Measurements from ENCODE around the gene RBMXL2.

RBMXL2 gene

DNA sequence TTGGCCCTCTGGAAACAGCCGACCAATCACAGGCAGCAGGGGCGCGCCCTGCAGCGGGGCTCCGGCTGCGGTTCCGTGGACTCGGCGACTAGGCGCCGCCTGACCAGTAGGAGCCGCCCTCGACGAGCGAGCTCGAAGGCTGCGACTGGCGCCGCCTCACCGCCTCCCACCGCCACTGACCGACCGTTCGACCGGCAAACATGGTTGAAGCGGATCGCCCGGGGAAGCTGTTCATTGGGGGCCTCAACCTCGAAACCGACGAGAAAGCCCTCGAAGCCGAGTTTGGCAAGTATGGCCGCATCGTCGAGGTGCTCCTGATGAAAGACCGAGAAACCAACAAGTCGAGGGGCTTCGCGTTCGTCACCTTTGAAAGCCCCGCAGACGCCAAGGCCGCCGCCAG, at the start of gene RBMXL2:
TSS of gene RBMXL2 (plus strand) at position 78 of the 400 bp plus-strand sequence. CDS start at position 201, 123 bp downstream.
- DNase-seq = no peak

DNA sequence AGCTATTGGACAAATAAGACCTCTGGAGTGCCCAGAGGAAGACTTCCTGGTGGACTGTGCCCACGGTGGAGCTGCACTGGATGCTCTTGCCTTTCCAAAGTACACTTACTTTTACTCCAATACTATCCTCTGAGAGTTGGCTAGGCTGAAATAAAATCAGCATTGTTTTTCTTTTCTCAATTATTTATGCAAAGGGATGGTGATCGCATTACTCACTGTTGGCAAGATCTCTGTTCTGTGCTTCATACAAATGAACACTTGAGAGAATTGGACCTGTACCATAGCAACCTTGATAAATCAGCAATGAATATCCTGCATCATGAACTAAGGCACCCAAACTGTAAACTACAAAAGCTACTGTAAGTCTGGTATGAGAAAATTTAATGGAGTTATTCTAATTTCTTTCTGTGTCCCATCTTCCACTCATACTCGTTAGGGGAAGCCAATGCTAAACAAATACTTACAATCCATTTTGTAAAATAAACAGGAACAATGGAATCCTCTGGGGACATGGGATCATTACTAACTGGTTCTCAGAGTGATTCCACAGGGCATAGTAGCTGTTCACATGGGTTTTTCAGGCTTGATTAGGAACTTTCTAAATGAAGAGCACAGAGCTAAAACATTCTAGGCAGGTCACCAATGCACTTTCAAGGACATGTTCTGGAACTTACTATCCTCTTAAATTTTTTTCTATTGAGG, 42.2 kb upstream of the RBMXL2 start:
- DNase-seq = no peak

DNA sequence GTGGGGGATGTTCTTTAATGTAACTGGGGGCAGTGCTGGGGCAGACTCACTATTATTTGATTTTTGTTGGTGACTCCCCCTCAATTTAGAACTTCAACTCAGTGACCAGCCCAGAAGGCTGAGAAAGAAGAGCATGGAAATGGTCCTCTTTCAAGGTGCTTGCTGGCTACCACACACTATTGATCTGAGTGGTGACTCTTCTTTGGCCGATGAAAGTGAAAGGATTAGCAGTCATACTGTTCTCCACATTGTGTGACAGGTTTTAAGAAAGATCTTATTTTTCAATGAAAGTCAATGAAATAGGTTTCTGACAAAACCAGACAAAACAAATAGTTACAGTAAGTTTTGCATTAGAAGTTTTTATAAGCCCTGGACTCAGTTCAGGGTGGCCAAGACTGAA, 38.6 kb upstream of the RBMXL2 start:
- DNase-seq = no peak

DNA sequence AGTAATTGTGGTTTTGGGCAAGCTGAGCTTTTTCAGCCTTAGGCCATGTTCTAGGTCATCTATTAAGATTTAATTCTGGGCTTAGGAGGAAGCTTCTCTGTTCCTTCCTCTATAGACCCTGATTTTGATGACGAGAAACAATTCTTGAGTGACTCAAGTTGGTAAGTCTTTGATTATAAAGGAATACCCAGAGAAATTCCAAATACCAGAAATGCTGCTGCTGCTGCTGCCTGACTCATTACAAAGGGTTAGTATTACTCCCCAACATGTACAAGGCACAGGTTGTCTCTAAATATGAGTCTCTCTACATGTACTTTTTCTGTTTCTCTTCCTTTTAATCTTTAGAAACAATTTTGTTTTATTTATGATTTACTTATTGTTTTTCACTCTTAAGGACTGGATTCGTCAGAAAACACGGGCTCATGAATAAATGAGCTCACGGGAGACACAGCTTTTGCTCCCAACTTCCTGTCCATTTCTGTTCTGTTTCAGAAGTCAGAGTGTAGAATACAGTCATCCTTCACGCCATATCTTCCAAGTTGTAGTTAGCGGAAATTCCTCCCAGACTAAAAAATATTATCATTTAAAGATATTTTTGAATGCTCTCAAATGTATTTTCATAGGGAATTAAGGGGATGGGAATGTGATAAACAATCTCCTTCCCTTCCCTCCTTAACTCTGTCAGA, 31.8 kb upstream of the RBMXL2 start:
- no peak for DNase-seq

DNA sequence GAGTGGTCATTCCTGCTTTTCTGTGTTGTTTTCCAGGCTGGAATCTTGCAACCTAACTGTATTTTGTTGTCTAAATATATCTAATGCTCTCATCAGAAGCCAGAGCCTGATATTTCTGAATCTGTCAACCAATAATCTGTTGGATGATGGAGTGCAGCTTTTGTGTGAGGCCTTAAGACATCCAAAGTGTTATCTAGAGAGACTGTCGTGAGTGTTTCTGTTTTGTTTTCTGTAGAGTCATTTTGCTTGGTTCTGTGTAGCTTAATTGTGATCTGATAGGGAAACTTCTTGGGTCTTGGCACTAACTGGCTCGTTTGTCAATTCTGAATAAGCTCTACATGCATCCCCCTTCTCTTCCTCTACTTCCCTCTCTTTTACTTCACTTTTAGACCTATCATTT, 31.2 kb upstream of the RBMXL2 start:
- DNase-seq = no peak

DNA sequence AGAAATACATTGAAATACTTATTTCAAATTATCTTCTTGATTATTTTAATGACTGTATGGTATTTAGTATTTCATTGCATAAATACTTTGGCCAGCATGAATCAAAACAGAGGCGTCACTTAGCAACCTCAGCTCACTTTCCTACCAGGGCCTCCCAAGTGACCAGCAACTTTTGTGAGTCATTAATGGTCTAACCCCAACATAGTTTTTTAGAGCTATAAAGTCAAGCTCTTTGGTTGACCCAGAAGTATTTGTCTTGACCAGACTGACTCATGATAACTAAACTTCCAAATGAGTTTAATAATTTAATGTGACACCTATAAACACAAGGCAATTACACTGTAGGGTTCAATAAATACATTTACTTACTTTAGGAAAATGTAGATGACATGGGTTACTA, 27.9 kb upstream of the RBMXL2 start:
- DNase-seq = no peak

DNA sequence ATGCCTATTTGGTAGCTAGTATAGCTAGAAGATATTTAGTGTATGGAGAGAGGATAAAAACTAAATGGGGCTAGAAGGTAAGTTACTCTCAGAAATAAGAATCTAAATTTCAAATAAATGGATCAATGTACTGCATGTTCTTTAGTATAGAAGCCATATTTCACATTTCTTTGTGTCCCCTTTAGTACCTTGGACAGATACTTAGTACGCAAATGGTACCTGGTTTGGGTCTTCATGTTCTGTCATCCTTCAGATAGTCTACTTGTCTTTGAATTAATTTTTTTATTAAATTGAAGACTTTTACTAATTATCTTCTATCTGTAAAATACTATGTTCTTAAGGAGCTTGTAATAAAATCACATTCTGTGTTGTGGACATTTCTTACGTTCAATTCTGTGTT, 26.3 kb upstream of the RBMXL2 start:
- no peak for DNase-seq

DNA sequence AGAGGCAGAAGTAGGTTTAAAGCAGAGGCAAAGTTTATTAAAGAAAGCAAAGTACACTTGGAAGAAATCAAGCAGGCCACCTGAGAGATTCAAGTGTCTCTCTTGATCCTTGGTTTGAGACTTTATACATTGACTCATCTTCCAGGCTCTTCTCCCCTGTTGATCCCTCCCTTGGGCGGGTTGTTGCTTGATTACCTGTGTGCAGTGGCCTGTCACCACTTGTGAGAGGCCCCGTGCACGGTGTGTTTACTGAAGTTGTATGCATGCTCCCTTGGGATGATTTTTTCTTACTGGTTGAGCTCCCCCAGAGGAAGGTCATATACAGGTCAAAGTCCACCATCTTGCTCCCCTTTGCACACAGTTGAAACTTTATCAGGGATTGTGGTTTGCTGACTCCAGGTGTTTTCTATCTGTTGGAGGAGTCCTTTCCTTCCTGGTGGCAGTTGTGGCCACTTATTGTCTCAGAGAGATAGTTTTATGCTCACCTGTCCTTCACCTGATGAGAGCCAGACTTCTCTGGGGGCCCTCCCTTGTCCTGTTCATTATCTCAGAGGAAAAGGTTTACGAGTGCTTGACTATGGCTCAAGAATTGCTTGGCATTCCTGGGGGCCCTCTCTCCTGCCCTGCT, 16.3 kb upstream of the RBMXL2 start:
- DNase-seq = no peak

DNA sequence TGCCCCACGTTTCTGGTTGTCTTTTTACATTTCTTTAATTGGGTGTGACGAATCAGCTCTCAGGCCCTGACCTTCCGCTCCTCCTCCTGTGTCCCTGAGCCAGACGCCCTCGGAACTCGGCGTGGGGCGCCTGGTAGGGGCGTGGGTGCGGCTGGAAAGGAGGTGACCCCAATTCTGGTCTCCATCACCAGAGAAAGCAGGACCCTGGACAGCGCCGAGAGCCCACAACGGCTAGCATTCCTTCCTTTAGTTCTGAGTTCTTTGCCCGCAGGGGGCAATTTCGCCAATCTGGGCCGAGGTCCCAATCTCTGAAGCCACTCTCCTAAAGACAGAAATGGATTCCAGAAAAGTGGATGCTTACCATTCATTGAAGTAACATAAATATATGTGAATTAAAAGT, 11.7 kb upstream of the RBMXL2 start:
- no peak for DNase-seq

DNA sequence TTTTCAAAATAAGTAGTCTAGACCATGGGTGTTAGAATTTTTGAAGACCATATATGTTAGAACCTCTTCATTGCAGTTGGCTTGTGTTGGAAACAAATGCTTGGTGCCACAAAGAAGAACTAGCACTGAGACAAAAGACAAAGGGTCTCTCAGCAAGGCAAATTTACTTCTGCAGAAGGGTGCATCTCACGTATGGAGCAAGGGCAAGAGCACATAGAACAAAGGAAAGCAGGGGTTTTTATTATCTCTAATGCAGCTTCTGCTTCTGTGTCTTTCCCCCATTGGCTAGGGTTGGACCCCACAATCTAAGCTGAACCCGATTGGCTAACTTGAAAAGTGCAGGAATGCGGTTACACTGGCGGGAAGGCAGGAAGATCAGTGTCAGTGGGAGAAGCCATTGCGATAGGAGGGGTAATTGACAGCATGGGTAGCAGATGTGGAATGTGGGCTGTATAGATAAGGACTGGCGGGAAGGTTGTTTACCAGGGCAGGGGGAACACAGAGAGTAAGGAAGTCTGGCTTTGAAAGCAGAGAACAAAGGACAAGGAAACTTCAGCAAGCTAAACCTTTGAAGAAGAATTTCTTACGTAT, 9.2 kb upstream of the RBMXL2 start:
- DNase-seq = no peak

DNA sequence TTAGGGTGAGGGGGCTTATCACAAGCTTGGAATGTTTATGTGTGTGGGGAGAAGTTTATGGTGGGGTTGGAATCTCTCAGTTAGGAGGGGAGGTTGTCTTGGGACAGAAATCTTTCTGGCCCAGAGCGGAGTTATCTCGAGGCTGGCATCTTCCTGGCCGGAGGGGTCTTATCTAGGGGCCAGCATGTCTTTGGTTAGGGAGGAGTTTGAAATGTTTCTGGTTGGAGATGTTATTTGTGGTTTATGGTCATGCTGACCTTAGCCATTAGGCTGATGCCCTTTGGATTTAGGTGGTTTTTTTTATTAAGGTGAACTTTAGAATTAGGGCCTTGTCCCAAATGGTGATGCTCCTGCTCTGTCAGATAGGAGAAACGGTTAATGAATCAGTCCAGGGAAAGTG, 7.9 kb upstream of the RBMXL2 start:
- DNase-seq = no peak

DNA sequence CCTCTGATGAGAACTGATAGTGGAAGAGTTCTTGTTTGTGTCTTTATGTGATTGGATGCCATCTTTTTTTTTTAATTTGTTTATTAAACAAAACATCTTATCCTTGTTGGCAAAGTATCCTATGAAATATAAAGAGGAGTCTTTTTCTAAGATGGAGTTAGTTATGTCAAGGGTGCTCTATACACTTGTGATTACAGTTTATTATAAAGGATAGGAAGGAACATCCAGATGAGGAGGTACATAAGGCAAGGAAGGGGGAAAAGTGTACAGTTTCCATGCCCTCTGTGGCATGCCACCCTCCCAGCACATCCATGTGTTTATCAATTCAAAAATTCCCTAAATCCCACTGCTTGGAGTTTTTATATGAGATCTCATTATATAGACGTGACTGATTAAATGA, 7.4 kb upstream of the RBMXL2 start:
- DNase-seq = no peak

DNA sequence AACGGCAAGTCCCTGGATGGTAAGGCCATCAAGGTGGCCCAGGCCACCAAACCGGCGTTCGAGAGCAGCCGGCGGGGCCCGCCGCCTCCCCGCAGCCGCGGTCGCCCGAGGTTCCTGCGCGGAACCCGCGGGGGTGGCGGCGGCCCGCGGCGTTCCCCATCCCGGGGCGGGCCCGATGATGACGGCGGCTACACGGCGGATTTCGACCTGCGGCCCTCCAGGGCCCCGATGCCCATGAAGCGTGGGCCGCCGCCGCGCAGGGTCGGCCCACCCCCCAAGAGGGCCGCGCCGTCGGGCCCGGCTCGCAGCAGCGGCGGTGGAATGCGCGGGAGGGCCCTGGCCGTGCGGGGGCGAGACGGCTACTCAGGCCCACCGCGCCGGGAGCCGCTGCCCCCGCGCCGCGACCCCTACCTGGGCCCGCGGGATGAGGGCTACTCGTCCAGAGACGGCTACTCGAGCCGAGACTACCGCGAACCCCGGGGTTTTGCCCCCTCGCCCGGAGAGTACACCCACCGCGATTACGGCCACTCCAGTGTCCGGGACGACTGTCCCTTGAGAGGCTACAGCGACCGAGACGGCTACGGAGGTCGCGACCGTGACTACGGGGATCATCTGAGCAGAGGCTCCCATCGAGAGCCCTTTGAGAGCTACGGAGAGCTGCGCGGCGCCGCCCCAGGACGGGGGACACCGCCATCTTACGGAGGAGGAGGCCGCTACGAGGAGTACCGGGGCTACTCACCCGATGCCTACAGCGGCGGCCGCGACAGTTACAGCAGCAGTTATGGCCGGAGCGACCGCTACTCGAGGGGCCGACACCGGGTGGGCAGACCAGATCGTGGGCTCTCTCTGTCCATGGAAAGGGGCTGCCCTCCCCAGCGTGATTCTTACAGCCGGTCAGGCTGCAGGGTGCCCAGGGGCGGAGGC, 792 bp downstream of the RBMXL2 start:
- DNase-seq = no peak

DNA sequence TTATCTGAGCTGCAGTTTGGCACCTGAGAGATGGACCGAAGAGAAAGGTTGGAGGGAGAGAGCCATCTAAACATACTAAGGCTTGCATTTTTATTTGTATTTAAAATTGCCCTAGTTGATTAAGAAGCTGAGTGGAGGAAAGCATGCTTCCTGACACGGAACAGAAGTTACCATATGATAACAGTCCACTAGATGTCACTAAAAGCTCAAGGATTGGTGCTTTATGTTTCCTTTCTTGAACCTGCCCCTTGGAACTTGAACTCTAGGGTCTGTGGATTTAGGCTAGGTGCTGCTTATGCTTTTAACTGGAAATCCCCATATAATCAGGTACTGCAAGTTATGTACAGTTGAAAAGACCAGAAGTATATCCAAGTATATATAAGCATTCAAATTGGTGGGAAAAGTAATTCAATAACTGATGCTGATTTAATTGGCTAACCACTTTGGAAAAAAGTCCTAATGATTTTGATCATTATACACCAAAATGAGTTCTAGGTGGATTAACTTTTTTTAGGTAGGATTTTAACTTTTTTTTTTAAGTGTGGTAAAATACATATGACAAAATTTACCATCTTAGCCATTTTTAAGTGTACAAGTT, 9.5 kb downstream of the RBMXL2 start:
- DNase-seq = no peak

DNA sequence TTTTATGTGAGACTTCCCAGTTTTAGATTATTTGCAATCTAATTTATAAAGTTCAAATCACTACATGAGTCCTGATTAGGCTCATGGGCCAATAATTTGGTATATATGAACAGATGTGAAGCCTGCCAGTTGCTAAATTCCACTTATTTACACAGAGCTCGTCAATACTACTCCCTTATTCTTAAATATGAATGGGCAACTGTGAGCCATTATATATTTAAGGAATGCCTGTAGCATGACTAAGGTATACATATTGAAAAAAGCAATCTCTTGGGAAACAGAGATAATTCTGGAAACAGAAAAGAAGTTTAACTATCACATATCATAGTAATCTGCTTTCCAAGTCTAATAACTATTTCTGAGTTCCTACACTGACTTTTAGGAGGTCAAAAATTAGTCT, 27.0 kb downstream of the RBMXL2 start:
- no peak for DNase-seq

DNA sequence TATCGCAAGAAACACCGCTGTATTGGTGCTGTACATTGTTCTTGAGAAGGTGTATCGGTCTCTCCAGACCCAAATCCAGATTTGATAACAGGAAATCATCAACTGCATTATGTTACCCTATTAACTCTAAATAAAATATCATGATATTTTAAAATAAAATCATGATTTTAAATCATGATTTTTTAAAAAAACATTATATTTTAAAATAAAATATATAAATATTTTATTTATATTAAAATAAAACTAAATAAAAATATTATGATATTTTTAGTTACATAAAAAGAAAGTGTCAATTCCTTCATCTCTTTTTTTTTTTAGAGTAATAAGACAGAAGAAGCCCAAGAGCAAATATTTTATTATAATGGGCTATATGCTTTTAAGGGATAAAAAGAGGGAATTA, 27.6 kb downstream of the RBMXL2 start:
- no peak for DNase-seq

DNA sequence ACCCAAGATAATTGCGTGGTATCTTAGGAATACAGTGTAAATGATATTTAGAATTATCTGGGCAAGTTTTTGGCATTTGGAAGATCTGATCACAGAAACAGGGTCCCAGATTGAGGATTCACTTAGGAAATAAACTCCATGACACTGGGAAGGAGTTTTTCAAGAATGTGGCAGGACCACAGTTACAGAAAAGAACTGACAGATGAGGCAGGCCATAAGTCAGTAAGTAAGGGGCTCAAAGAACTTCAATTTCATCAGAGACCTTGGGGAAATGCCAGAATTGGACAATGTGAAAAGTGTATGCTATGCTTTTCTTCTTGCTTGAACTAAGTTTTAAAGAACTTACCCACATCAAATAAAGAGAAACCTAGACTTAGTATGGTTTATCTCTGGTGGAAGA, 49.3 kb downstream of the RBMXL2 start:
- DNase-seq = no peak

Measured in activated CD8-positive, alpha-beta memory T cell treated with anti-CD3 and anti-CD28 coated beads, Interleukin-2, amount 50 U/mL, for 4 hours (primary cell).